ENCODE data around the gene SMCR8. TPM values are rescaled to one million over a fixed set of nuclear protein-coding genes. Genes with fewer than 3 reads are reported as not detected.
A peak's percentile ranks its signal among the peaks of the same experiment; 100 is the strongest.

The SMCR8 gene
- total and polyA plus RNA-seq, 2 of the 13 experiments (the other 11 are each of a cell fraction or from before 2014, with no cell fraction given): 7.6 to 11.8 TPM

- peaks cover 4 to 23% of the 10 kb centered on the region in 2 experiments; a peak in 4 of 5 replicates for H3K36me3 ChIP-seq (replicated peaks in 1 of 2; ENCODE audit: control insufficient read depth in 1 of 2, insufficient read depth in 2 of 2, low read length in 2 of 2)
- ATAC-seq: peak; percentile 42
- H4K20me1 ChIP-seq (ENCODE audit: insufficient read depth, low read length): no peaks in the 10 kb centered on the region
- CTCF ChIA-PET (ENCODE audit: low intra/inter-chr PET ratio, low total read pairs): no interaction called here
- intact Hi-C loops (cut with micrococcal nuclease; ENCODE audit: unreplicated experiment) (no loop called here), in situ Hi-C loops (cut with HindIII; ENCODE audit: extremely low pct_ligation_motif_present, low pct_unique_long_range_greater_than_20kb) (no loop called here)
- H3K4me3 ChIP-seq (replicated peaks in 1 of 3; ENCODE audit: insufficient read depth in 1 of 3, low read depth in 2 of 3, low read length in 3 of 3): no peak overlapping the region
- no peak for DNase-seq (ENCODE audit: low spot score)
- H3K9ac ChIP-seq (ENCODE audit: insufficient read depth, low read depth, low read length): no peak overlapping the region
- no peak for FAIRE-seq
- TF ChIP-seq EEA1 (CRISPR knock-in tag; IDR thresholded peaks at IDR 0.05; ENCODE audit: borderline replicate concordance): no peak
- TF ChIP-seq AGO2 (optimal IDR thresholded peaks at IDR 0.05; ENCODE audit: low read depth, low read length): peak; percentile 49
- TF ChIP-seq GFI1 (CRISPR knock-in tag; IDR thresholded peaks at IDR 0.05; ENCODE audit: borderline replicate concordance): no peak
- peak; percentile 4; the same call in 1 of the 2 replicates for TF ChIP-seq ZNF687 (CRISPR knock-in tag; IDR thresholded peaks at IDR 0.05)
- TF ChIP-seq ZC3H13 (CRISPR knock-in tag; IDR thresholded peaks at IDR 0.05): peak; percentile 40; the same call in 1 of the 2 replicates
- no peak overlapping the region for H3K4me2 ChIP-seq (ENCODE audit: low read depth, low read length)
- no peaks in the 10 kb centered on the region for H3K79me2 ChIP-seq (ENCODE audit: insufficient read depth, low read length)
- WGBS (ENCODE audit: low lambda C conversion rate): 98% methylated on average over 10 of the region's 10 CpGs
- H3K9me3 ChIP-seq (ENCODE audit: low read length): no peaks in the 10 kb centered on the region
- POLR2A ChIA-PET: interaction anchor here (1.5 to 1.6 kb wide), 2 partner anchors 8 to 43 kb away, joined by 4 to 5 read pairs; no protein-coding TSS in a partner anchor
- H3K4me1 ChIP-seq (ENCODE audit: insufficient read depth, low read length): peaks cover 2% of the 10 kb centered on the region; the same call in 1 of the 2 replicates
- no peaks in the 10 kb centered on the region for H3K27me3 ChIP-seq (ENCODE audit: control insufficient read depth in 1 of 2, insufficient read depth in 2 of 2, low read length in 2 of 2)
- no TSS peak for BruUV-seq (replicated peaks)
- H3K27ac ChIP-seq (ENCODE audit: extremely low read length, insufficient read depth, low read length): no peak overlapping the region
- H2AFZ ChIP-seq (ENCODE audit: low read length): no peak overlapping the region
Measured at GRCh38 chr17:18267366-18267765, 47.7 kb upstream of the SMCR8 start.
